GM18867 (cell line): ENCODE results near the gene MORC4.
A peak's percentile ranks its signal among the peaks of the same experiment; 100 is the strongest.

Experiments used
- ATAC-seq: cut with Tn5 transposase; IDR thresholded peaks from one replicate; pipeline ENCODE4 v1.9.1; 2021; ENCODE audit warnings: mild to moderate bottlenecking, moderate library complexity; ENCODE audit not compliant: unreplicated experiment

The MORC4 gene

GRCh38 chrX:106917830-106918500 lies 82.0 kb downstream of the MORC4 start:
- no peak for ATAC-seq

GRCh38 chrX:106912864-106913263 lies 87.1 kb downstream of the MORC4 start:
- ATAC-seq = no peak

GRCh38 chrX:106906361-106906760 lies 93.7 kb downstream of the MORC4 start:
- ATAC-seq = no peak

- ATAC-seq = no peak
Measured at GRCh38 chrX:106905064-106905708, 94.8 kb downstream of the MORC4 start.

- no peak for ATAC-seq
Measured at GRCh38 chrX:106903856-106904528, 96.0 kb downstream of the MORC4 start.

- no peak for ATAC-seq
Measured at GRCh38 chrX:106903291-106903824, 96.7 kb downstream of the MORC4 start, which contains the start of gene RIPPLY1. Gene RIPPLY1, minus strand, starts transcription at chrX:106903341. Its CDS starts 54 bp downstream, at chrX:106903287.

GRCh38 chrX:106902684-106903083 lies 97.3 kb downstream of the MORC4 start:
- no peak for ATAC-seq

GRCh38 chrX:106901781-106902219 lies 98.2 kb downstream of the MORC4 start:
- no peak for ATAC-seq

- no peak for ATAC-seq
Measured at GRCh38 chrX:106901341-106901740, 98.7 kb downstream of the MORC4 start.

- ATAC-seq = no peak
Measured at GRCh38 chrX:106899841-106900240, 100.2 kb downstream of the MORC4 start.

GRCh38 chrX:106899276-106899675 lies 100.7 kb downstream of the MORC4 start:
- ATAC-seq = no peak

- peak; percentile 81 for ATAC-seq
Measured at GRCh38 chrX:106898462-106898861, 101.5 kb downstream of the MORC4 start.

- ATAC-seq = no peak
Measured at GRCh38 chrX:106897259-106897658, 102.8 kb downstream of the MORC4 start.

GRCh38 chrX:106894978-106895452 lies 105.0 kb downstream of the MORC4 start:
- ATAC-seq = no peak

- ATAC-seq = peak; percentile 88
Measured at GRCh38 chrX:106894392-106894909, 105.6 kb downstream of the MORC4 start.

GRCh38 chrX:106891762-106892460 lies 108.1 kb downstream of the MORC4 start:
- no peak for ATAC-seq
